MCF 10A (cell line): ENCODE data around the gene CCDC146. TPM values are rescaled to one million over a fixed set of nuclear protein-coding genes. Genes with fewer than 3 reads are reported as not detected.

Source experiments
- BruUV-seq: library from RNA; stranded (reverse); fragments of 400-500 nt; replicated peaks from 2 replicates; lab custom pipeline; 2021; lab: Mats Ljungman, UMichigan
- CTCF ChIA-PET: fragments of 300-600 bp; sonication (Branson Sonifier 250); formaldehyde crosslinking; extraction: SDS; loops from one replicate; lab custom pipeline; 2021; ENCODE audit warnings: antibody characterized with exemption, inconsistent platforms; lab: Yijun Ruan, JAX
- POLR2A ChIA-PET: fragments of 300-600, 350-650 bp; sonication (Branson Sonifier 250); formaldehyde crosslinking; extraction: SDS; loops from one replicate; lab custom pipeline; 2020; ENCODE audit warnings: antibody characterized with exemption, inconsistent platforms; lab: Yijun Ruan, JAX
- DNase-seq: peaks from one replicate; pipeline ENCODE4 v3.0.0-alpha.2; 2018; ENCODE audit not compliant: unreplicated experiment
- H3K27ac Mint-ChIP-seq: one replicate; pipeline ENCODE4 v1.8.0; 2022; ENCODE audit warnings: mild to moderate bottlenecking, low read depth, mixed read lengths; ENCODE audit not compliant: unreplicated experiment
- H3K27me3 Mint-ChIP-seq: one replicate; pipeline ENCODE4 v1.8.0; 2022; ENCODE audit warnings: mixed read lengths; ENCODE audit not compliant: insufficient read depth, unreplicated experiment
- H3K36me3 Mint-ChIP-seq: one replicate; pipeline ENCODE4 v1.8.0; 2022; ENCODE audit warnings: mild to moderate bottlenecking, moderate library complexity, mixed read lengths; ENCODE audit not compliant: insufficient read depth, unreplicated experiment
- H3K4me1 Mint-ChIP-seq: one replicate; pipeline ENCODE4 v1.8.0; 2022; ENCODE audit warnings: mixed read lengths; ENCODE audit not compliant: insufficient read depth, unreplicated experiment
- H3K4me3 Mint-ChIP-seq: one replicate; pipeline ENCODE4 v1.8.0; 2022; ENCODE audit warnings: mild to moderate bottlenecking, moderate library complexity, mixed read lengths; ENCODE audit not compliant: unreplicated experiment
- H3K9me3 Mint-ChIP-seq: one replicate; pipeline ENCODE4 v1.8.0; 2022; ENCODE audit warnings: mixed read lengths; ENCODE audit not compliant: unreplicated experiment
- CTCF ChIP-seq: fragments of 200-600 bp; IDR thresholded peaks from one replicate; pipeline ENCODE4 v1.8.0; 2022; ENCODE audit warnings: antibody characterized with exemption, mild to moderate bottlenecking; ENCODE audit not compliant: unreplicated experiment
- intact Hi-C: fragments of 100-400 bp; cut with micrococcal nuclease; formaldehyde crosslinking; loops from 2 replicates; pipeline ENCODE4 v1.14.1; 2022
- total RNA-seq: library from RNA; stranded (reverse); gene quantifications from 2 replicates; pipeline ENCODE4 v1.2.3, GENCODE V29; 2022

Gene CCDC146
- total RNA-seq, 1 experiment from 2014 or later = 2.7 TPM

- Mint-ChIP-seq H3K9me3 (no peaks in the 10 kb centered on the region), H3K4me1 (no peaks in the 10 kb centered on the region), H3K27me3 (no peaks in the 10 kb centered on the region), H3K36me3 (no peaks in the 10 kb centered on the region), H3K4me3 (no peak overlapping the region), H3K27ac (no peak overlapping the region)
- POLR2A ChIA-PET = no interaction called here
- CTCF ChIA-PET = no interaction called here
- DNase-seq = no peak
- TF ChIP-seq CTCF = no peak
- BruUV-seq = no TSS peak
- intact Hi-C loops = no loop called here
Measured at GRCh38 chr7:77182261-77182660, 59.8 kb downstream of the CCDC146 start.

GRCh38 chr7:77184463-77184862 is 62.0 kb downstream of the CCDC146 start:
- TF ChIP-seq CTCF = no peak
- DNase-seq = no peak
- POLR2A ChIA-PET = interaction anchor here (0.7 kb wide), 1 partner anchor 53 kb away, joined by 3 read pairs; no protein-coding TSS in a partner anchor
- H3K27ac Mint-ChIP-seq = no peak overlapping the region
- CTCF ChIA-PET = interaction anchor here (0.6 kb wide), 1 partner anchor 904 kb away, joined by 3 read pairs; no protein-coding TSS in a partner anchor
- H3K4me3 Mint-ChIP-seq = no peak overlapping the region
- no TSS peak for BruUV-seq
- intact Hi-C loops = no loop called here
- no peaks in the 10 kb centered on the region for H3K36me3 Mint-ChIP-seq
- no peaks in the 10 kb centered on the region for H3K9me3 Mint-ChIP-seq
- no peaks in the 10 kb centered on the region for H3K27me3 Mint-ChIP-seq
- H3K4me1 Mint-ChIP-seq = no peaks in the 10 kb centered on the region

GRCh38 chr7:77184990-77185389 is 62.6 kb downstream of the CCDC146 start:
- Mint-ChIP-seq H3K36me3 (no peaks in the 10 kb centered on the region), H3K4me3 (no peak overlapping the region), H3K4me1 (no peaks in the 10 kb centered on the region), H3K9me3 (no peaks in the 10 kb centered on the region), H3K27ac (no peak overlapping the region), H3K27me3 (no peaks in the 10 kb centered on the region)
- DNase-seq = no peak
- no TSS peak for BruUV-seq
- POLR2A ChIA-PET = interaction anchor here (0.7 kb wide), 1 partner anchor 52 kb away, joined by 3 read pairs; no protein-coding TSS in a partner anchor
- CTCF ChIA-PET = no interaction called here
- no peak for TF ChIP-seq CTCF
- intact Hi-C loops = no loop called here

GRCh38 chr7:77185866-77186265 is 63.5 kb downstream of the CCDC146 start:
- Mint-ChIP-seq H3K27me3 (no peaks in the 10 kb centered on the region), H3K4me1 (no peaks in the 10 kb centered on the region), H3K4me3 (no peak overlapping the region), H3K9me3 (no peaks in the 10 kb centered on the region), H3K27ac (no peak overlapping the region), H3K36me3 (no peaks in the 10 kb centered on the region)
- DNase-seq = no peak
- ChIA-PET POLR2A (no interaction called here), CTCF (no interaction called here)
- TF ChIP-seq CTCF = no peak
- intact Hi-C loops = no loop called here
- BruUV-seq = no TSS peak
